HEK293 (cell line): ENCODE results near the gene COX7A2L.

ENCODE experiments used
- CTCF ChIA-PET: fragments of 350-600 bp; formaldehyde crosslinking; extraction: SDS; loops from one replicate; lab custom pipeline; 2021; ENCODE audit warnings: antibody characterized with exemption; lab: Yijun Ruan, JAX
- POLR2A ChIA-PET: fragments of 300-600 bp; formaldehyde crosslinking; extraction: SDS; loops from one replicate; lab custom pipeline; 2020; ENCODE audit warnings: antibody characterized with exemption, inconsistent platforms; lab: Yijun Ruan, JAX
- H3K27ac ChIP-seq: fragments of 200-500 bp; sonication (Bioruptor generic); 2 replicates; pipeline ENCODE4 v1.5.1; 2014; ENCODE audit warnings: low read depth, low read length, control low read depth, inconsistent platforms; ENCODE audit errors: extremely low read depth
- H3K36me3 ChIP-seq, 2 experiments: fragments of 200-500 bp in 1 of 2; sonication (Bioruptor generic) in 1 of 2; 1 replicate in 1 of 2; 2 replicates in 1 of 2; pipeline ENCODE4 v1.5.1; 2014 to 2017; ENCODE audit warnings: inconsistent platforms in 2 of 2, low read length in 2 of 2; ENCODE audit not compliant: control insufficient read depth in 2 of 2, insufficient read depth in 1 of 2
- H3K4me1 ChIP-seq: fragments of 200-500 bp; sonication (Bioruptor generic); 2 replicates; pipeline ENCODE4 v1.5.1; 2014; ENCODE audit warnings: mild to moderate bottlenecking, low read length, inconsistent platforms; ENCODE audit not compliant: control insufficient read depth, insufficient read depth
- H3K4me3 ChIP-seq: 2 replicates; pipeline ENCODE4 v1.5.1; 2011; ENCODE audit warnings: low read depth, mild to moderate bottlenecking, control low read depth, low read length, moderate library complexity
- H3K9me3 ChIP-seq: fragments of 200-500 bp; sonication (Bioruptor generic); 2 replicates; pipeline ENCODE4 v1.5.1; 2014; ENCODE audit warnings: low read depth, low read length, inconsistent platforms; ENCODE audit not compliant: control insufficient read depth, insufficient read depth
- BCL11B ChIP-seq: fragments of 450-650 bp; formaldehyde crosslinking; IDR thresholded peaks from 2 replicates; pipeline ENCODE4 v1.5.1; 2016; ENCODE audit warnings: low read depth, missing biosample characterization, missing genetic modification characterization
- EGR2 ChIP-seq: fragments of 450-650 bp; formaldehyde crosslinking; IDR thresholded peaks from 2 replicates; pipeline ENCODE4 v1.5.1; 2016; ENCODE audit warnings: low read depth, missing biosample characterization, missing genetic modification characterization
- HOXA7 ChIP-seq: sonication (generic); formaldehyde crosslinking; IDR thresholded peaks from 2 replicates; pipeline ENCODE4 v1.8.1; 2022; ENCODE audit warnings: missing genetic modification reagents, borderline replicate concordance
- KLF1 ChIP-seq: fragments of 450-650 bp; formaldehyde crosslinking; IDR thresholded peaks from 2 replicates; pipeline ENCODE4 v1.5.1; 2016; ENCODE audit warnings: missing biosample characterization, missing genetic modification characterization
- KLF9 ChIP-seq: fragments of 450-650 bp; formaldehyde crosslinking; IDR thresholded peaks from 2 replicates; pipeline ENCODE4 v1.5.1; 2016; ENCODE audit warnings: missing biosample characterization, missing genetic modification characterization, low read depth
- PRDM1 ChIP-seq: fragments of 450-650 bp; formaldehyde crosslinking; IDR thresholded peaks from 2 replicates; pipeline ENCODE4; 2016; ENCODE audit warnings: missing biosample characterization, missing genetic modification characterization
- SCRT1 ChIP-seq: fragments of 450-650 bp; formaldehyde crosslinking; IDR thresholded peaks from 2 replicates; pipeline ENCODE4 v1.5.1; 2016; ENCODE audit warnings: missing biosample characterization, missing genetic modification characterization, borderline replicate concordance
- SCRT2 ChIP-seq: fragments of 450-650 bp; formaldehyde crosslinking; IDR thresholded peaks from 2 replicates; pipeline ENCODE4 v1.5.1; 2016; ENCODE audit warnings: missing biosample characterization, missing genetic modification characterization
- YY2 ChIP-seq: fragments of 450-650 bp; formaldehyde crosslinking; IDR thresholded peaks from 2 replicates; pipeline ENCODE4 v1.5.1; 2016; ENCODE audit warnings: missing biosample characterization, missing genetic modification characterization
- ZBTB11 ChIP-seq: fragments of 450-650 bp; formaldehyde crosslinking; conservative IDR thresholded peaks from 2 replicates; pipeline ENCODE4 v1.5.1; 2016; ENCODE audit warnings: low read depth, missing biosample characterization, missing genetic modification characterization
- ZBTB26 ChIP-seq: fragments of 450-650 bp; formaldehyde crosslinking; optimal IDR thresholded peaks from 2 replicates; pipeline ENCODE3; 2016; ENCODE audit warnings: missing biosample characterization, mild to moderate bottlenecking, missing genetic modification characterization
- ZFHX2 ChIP-seq: fragments of 450-650 bp; formaldehyde crosslinking; conservative IDR thresholded peaks from 2 replicates; pipeline ENCODE4 v1.5.1; 2016; ENCODE audit warnings: missing biosample characterization, missing genetic modification characterization
- ZFP37 ChIP-seq: fragments of 450-650 bp; formaldehyde crosslinking; IDR thresholded peaks from 2 replicates; pipeline ENCODE4 v1.5.1; 2016; ENCODE audit warnings: missing biosample characterization, missing genetic modification characterization
- ZNF175 ChIP-seq: fragments of 450-650 bp; formaldehyde crosslinking; IDR thresholded peaks from 2 replicates; pipeline ENCODE4 v1.5.1; 2016; ENCODE audit warnings: missing biosample characterization, missing genetic modification characterization
- ZNF266 ChIP-seq: fragments of 450-650 bp; formaldehyde crosslinking; IDR thresholded peaks from 2 replicates; pipeline ENCODE4 v1.5.1; 2016; ENCODE audit warnings: missing biosample characterization, missing genetic modification characterization, low read depth
- ZNF391 ChIP-seq: fragments of 450-650 bp; formaldehyde crosslinking; IDR thresholded peaks from 2 replicates; pipeline ENCODE4 v1.5.1; 2016; ENCODE audit warnings: low read depth, missing biosample characterization, missing genetic modification characterization, borderline replicate concordance
- ZNF580 ChIP-seq: fragments of 450-650 bp; formaldehyde crosslinking; IDR thresholded peaks from 2 replicates; pipeline ENCODE4 v1.5.1; 2016; ENCODE audit warnings: missing biosample characterization, missing genetic modification characterization
- TF ChIP-seq, protein P1 (sequence below): fragments of 450-650 bp; formaldehyde crosslinking; IDR thresholded peaks from 2 replicates; pipeline ENCODE4 v1.5.1; 2016; ENCODE audit warnings: missing biosample characterization, missing genetic modification characterization
- TF ChIP-seq, protein P2 (sequence below): fragments of 450-650 bp; formaldehyde crosslinking; IDR thresholded peaks from 2 replicates; pipeline ENCODE4 v1.5.1; 2016; ENCODE audit warnings: missing biosample characterization, missing genetic modification characterization

The COX7A2L gene

DNA sequence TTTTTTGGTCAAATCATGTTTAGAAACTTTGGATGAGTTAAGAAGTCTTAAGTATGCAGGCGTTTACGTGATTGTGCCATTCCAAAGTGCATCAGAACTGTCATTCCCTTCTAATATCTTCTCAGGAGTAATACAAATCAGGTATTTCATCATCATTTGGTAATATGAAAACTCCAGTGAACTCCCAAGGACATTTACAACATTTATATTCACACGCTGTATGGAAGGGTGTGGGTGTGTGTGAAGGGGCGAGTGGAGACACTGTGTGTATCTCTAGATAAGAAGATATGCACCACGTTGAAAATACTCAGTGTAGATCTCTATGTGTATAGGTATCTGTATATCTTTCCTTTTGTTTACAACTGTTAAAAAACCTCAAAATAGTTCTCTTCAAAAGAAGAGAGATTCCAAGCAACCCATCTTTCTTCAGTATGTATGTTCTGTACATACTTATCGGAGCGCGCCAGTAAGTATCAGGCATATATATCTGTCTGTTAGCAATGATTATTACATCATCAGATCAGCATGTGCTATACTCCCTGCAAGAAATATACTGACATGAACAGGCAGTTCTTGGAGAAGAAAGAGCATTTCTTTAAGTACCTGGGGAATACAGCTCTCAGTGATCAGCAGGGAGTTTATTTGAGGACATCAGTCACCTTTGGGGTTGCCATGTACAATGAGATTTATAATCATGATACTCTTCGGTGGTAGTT lies 29.3 kb downstream of the COX7A2L start:
- ChIA-PET POLR2A (no interaction called here), CTCF (interaction anchor here (0.6 to 1.2 kb wide), 2 partner anchors 150 to 236 kb away, joined by 3 to 4 read pairs; no protein-coding TSS in a partner anchor)
- H3K27ac ChIP-seq, result no peak overlapping the region
- no peaks in the 10 kb centered on the region for H3K4me1 ChIP-seq
- H3K36me3 ChIP-seq, result peaks cover 18 to 77% of the 10 kb centered on the region in 2 experiments
- no peak overlapping the region for H3K4me3 ChIP-seq
- H3K9me3 ChIP-seq, result no peaks in the 10 kb centered on the region
- TF ChIP-seq ZFHX2 (tag by site-specific recombination) (0 out of 2 replicates have a peak, but pooled peaks have one; percentile 26), ZBTB26 (tag by site-specific recombination) (no peak)

DNA sequence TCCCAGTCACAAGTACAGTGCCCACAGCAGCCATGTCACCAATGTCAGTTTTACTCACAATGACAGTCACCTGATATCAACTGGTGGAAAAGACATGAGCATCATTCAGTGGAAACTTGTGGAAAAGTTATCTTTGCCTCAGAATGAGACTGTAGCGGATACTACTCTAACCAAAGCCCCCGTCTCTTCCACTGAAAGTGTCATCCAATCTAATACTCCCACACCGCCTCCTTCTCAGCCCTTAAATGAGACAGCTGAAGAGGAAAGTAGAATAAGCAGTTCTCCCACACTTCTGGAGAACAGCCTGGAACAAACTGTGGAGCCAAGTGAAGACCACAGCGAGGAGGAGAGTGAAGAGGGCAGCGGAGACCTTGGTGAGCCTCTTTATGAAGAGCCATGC lies 31.3 kb downstream of the COX7A2L start:
- no peaks in the 10 kb centered on the region for H3K9me3 ChIP-seq
- TF ChIP-seq ZNF266 (tag by site-specific recombination) (no peak), ZFHX2 (tag by site-specific recombination) (peak; percentile 58), EGR2 (tag by site-specific recombination) (peak; percentile 33; the same call in 1 of the 2 replicates), SCRT2 (0 out of 2 replicates have a peak, but pooled peaks have one; percentile 30), SCRT1 (tag by site-specific recombination) (no peak), PRDM1 (tag by site-specific recombination) (no peak), KLF9 (no peak), YY2 (no peak)
- no peaks in the 10 kb centered on the region for H3K4me1 ChIP-seq
- CTCF ChIA-PET, result interaction anchor here (0.7 to 5.1 kb wide), 6 partner anchors 90 to 1917 kb away, joined by 3 to 29 read pairs (median 5); no protein-coding TSS in a partner anchor
- H3K36me3 ChIP-seq, result peaks cover 25 to 76% of the 10 kb centered on the region in 2 experiments
- no peak overlapping the region for H3K27ac ChIP-seq
- H3K4me3 ChIP-seq, result no peak overlapping the region
- POLR2A ChIA-PET, result no interaction called here

DNA sequence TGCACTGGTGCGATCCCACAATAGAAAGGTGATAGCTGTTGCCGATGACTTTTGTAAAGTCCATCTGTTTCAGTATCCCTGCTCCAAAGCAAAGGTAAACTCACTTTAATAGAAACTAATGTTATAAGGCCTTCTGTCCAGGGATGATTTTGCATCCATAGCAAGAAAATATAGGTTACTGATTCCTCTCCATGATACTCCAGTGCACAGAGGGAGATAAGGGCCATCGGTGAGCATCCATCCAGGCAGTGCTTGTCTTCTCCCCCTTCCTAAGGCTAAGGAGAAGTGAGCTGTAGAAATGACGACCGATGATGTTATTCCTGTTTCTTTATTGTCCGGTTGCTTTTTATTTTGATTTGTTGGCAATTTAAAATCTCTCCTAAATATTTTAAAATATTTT lies 32.1 kb downstream of the COX7A2L start:
- POLR2A ChIA-PET, result no interaction called here
- TF ChIP-seq HOXA7 (CRISPR knock-in tag) (no peak), ZNF175 (tag by site-specific recombination) (no peak), BCL11B (tag by site-specific recombination) (no peak), ZNF391 (no peak), ZNF580 (tag by site-specific recombination) (no peak), ZBTB11 (tag by site-specific recombination) (no peak), KLF1 (tag by site-specific recombination) (no peak), ZFP37 (tag by site-specific recombination) (no peak)
- TF ChIP-seq, protein P1, sequence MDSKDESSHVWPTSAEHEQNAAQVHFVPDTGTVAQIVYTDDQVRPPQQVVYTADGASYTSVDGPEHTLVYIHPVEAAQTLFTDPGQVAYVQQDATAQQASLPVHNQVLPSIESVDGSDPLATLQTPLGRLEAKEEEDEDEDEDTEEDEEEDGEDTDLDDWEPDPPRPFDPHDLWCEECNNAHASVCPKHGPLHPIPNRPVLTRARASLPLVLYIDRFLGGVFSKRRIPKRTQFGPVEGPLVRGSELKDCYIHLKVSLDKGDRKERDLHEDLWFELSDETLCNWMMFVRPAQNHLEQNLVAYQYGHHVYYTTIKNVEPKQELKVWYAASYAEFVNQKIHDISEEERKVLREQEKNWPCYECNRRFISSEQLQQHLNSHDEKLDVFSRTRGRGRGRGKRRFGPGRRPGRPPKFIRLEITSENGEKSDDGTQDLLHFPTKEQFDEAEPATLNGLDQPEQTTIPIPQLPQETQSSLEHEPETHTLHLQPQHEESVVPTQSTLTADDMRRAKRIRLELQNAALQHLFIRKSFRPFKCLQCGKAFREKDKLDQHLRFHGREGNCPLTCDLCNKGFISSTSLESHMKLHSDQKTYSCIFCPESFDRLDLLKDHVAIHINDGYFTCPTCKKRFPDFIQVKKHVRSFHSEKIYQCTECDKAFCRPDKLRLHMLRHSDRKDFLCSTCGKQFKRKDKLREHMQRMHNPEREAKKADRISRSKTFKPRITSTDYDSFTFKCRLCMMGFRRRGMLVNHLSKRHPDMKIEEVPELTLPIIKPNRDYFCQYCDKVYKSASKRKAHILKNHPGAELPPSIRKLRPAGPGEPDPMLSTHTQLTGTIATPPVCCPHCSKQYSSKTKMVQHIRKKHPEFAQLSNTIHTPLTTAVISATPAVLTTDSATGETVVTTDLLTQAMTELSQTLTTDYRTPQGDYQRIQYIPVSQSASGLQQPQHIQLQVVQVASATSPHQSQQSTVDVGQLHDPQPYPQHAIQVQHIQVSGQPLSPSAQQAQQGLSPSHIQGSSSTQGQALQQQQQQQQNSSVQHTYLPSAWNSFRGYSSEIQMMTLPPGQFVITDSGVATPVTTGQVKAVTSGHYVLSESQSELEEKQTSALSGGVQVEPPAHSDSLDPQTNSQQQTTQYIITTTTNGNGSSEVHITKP (tag by site-specific recombination), result no peak
- TF ChIP-seq, protein P2, sequence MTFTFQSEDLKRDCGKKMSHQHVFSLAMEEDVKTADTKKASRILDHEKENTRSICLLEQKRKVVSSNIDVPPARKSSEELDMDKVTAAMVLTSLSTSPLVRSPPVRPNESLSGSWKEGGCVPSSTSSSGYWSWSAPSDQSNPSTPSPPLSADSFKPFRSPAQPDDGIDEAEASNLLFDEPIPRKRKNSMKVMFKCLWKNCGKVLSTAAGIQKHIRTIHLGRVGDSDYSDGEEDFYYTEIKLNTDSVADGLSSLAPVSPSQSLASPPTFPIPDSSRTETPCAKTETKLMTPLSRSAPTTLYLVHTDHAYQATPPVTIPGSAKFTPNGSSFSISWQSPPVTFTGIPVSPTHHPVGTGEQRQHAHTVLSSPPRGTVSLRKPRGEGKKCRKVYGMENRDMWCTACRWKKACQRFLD (tag by site-specific recombination), result no peak

More for the DNA sequence above, 32.1 kb downstream of the COX7A2L start:
- Histone ChIP-seq H3K4me3 (no peak overlapping the region), H3K36me3 (peaks cover 19 to 70% of the 10 kb centered on the region in 2 experiments), H3K9me3 (no peaks in the 10 kb centered on the region), H3K4me1 (no peaks in the 10 kb centered on the region), H3K27ac (no peak overlapping the region)
- CTCF ChIA-PET, result interaction anchor here (0.7 to 5.1 kb wide), 14 partner anchors 9 to 1917 kb away, joined by 3 to 29 read pairs (median 4); no protein-coding TSS in a partner anchor
